Stimulated activated CD4-positive, alpha-beta T cell treated with anti-CD3 and anti-CD28 coated beads, Interleukin-12 subunit alpha, Interleukin-12 subunit beta, amount 100 ng/mL, for 4 hours (primary cell): ENCODE data around the gene LDLRAD4.

Source experiments
- DNase-seq: peaks from one replicate; pipeline ENCODE4 v3.0.0-alpha.2; 2020

LDLRAD4 gene

DNA sequence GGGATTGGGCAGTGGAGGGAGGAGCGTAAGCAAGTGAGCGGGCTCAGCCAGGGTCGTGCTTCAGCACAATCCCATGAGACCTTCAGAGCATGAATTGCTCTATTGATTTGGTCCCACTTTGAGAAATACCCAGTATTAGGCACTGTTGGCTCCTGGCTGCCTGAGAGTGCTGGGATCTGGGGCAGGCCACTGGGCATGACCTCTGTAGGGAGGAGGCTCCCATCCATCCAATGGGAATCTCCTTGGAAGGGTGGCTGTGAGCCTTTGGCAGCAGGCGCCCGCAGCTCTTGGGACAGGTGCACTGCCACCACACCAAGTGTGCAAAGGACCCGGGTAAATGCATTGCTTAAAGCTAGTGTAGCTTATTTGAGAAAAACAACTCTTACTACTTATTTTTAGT lies 137.5 kb downstream of the LDLRAD4 start:
- DNase-seq = no peak

DNA sequence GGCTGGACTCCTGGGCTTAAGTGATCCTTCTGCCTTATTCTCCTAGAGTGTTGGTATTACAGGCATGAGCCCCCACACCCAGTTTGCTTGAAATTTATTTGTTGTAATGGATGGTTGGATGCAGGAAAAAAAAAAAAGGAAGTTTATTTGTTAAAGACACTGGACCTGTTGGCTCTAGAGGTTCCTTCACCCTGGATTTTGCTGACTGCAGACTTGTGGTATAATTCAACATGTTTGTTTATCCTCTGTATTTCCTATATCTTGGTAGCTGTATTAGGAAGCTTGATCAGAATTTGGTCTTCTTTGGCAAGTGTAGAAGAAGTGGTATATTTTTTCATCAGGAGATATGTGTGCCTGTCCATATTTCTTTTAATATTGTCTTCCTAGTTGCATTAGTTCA lies 138.7 kb downstream of the LDLRAD4 start:
- no peak for DNase-seq

- DNase-seq = no peak
Measured at GRCh38 chr18:13359210-13359609, 140.7 kb downstream of the LDLRAD4 start.

DNA sequence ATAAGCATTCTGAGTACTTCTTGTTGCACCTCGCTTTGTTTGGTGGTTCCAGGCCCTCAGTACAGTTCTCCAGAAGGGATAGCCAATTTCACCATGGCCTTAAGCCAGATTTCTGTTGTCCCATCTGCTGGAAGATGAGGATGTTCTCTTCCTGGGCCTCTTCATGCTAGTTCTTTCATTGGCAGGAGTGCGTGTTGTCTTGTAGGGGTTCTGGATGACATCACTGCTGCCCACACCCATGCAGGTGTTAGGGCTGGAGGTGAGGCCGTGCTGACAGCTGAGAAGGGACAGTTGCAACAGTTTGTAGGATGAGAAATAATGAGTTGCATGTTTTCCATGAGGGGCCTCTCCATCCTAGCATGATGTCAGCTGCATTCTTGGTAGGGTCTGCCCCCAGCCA lies 142.9 kb downstream of the LDLRAD4 start:
- DNase-seq = no peak

DNA sequence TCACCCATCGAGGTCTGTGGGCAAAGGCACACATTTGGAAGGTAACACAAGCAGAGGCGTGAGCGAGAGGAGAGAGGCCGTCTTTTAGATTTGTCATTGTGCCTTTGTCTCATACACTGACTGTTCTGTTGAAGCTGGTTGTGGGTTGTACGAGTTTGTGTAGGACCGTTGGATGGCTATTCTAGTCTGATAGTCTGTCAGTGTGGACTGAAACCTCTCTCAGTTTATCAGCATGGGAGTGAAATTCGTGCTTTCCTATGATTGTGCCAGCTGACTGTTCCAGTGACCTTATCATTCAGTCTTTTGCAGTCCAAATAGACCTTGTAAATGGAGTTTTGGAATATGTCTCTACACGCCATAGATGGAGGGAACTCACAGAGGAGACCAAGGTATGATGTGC lies 143.5 kb downstream of the LDLRAD4 start:
- no peak for DNase-seq

DNA sequence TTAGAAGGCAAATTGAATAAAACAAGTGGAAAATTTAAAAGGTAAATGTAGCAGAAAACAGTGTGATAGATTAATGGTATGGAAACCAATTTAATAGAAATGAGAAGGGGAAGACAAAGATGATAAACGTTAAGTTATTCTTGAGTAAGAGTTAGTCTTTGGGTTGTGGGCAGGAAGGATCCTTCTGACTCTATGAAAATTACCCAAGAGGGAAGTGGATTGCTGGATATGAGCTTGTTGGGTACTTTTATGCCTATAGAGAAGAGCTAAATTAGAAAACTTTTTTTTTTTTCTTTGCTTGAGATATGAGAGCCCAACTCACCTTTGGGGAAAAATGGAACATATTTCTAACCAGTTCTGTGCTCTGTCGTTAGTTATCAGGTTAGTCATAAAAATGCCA lies 144.0 kb downstream of the LDLRAD4 start:
- DNase-seq = no peak

DNA sequence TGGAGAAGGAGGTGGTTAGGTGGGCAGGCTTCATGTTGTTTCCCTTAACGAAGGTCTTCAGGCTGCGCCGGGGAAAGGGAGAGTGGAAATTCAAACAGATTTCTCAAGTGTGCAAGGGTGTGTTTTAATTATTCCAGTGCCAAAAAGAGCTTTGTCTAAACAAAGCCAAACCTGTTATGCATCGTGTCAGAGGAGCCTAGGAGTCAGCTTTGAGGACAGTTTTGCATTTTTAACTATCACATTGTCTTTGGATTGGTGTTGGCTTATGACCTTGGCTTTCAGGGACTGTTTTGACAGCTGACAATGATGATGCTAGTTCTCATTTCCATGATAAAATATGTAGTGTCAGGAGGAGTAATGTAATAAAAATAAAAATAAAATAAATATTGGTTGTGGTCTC lies 144.8 kb downstream of the LDLRAD4 start:
- no peak for DNase-seq

- DNase-seq = no peak
Measured at GRCh38 chr18:13364721-13365205, 146.2 kb downstream of the LDLRAD4 start.

DNA sequence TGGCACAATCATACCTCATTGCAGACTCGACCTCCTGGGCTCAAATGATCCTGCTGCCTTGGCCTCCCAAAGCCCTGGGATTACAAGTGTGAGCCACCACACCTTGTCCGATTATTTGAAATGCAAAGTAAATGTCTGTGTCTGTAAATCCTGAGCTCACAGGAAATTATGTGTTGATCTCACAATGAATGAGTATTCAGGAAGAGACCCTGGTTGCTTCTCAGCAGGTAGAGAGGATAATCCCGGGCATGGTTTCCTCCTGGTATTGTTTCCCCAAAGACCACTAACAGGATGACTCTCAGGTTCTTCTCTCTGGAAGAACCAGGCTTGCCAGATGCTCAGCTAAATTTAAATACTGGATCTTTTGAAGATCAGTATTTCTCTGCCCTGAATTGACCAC lies 147.6 kb downstream of the LDLRAD4 start:
- no peak for DNase-seq

DNA sequence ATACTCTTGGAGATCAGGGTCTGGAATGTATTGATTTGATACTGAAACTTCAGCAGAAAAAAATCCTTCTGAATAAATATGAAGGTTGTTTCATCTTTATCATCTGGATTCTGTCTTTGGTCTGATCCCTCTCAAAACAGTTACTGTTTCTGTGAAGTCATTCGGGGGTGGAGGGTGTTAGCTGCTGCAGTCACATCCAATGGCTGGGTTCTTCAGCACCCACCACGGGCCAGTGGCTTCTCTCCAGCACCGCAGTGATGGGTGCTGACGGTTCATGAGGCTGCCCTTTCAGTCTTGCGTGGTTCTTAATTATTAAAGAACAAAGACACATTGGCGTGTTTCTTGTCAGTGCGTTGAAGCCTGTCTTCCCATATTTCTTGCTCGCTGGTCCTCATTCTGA lies 148.0 kb downstream of the LDLRAD4 start:
- DNase-seq = no peak

DNA sequence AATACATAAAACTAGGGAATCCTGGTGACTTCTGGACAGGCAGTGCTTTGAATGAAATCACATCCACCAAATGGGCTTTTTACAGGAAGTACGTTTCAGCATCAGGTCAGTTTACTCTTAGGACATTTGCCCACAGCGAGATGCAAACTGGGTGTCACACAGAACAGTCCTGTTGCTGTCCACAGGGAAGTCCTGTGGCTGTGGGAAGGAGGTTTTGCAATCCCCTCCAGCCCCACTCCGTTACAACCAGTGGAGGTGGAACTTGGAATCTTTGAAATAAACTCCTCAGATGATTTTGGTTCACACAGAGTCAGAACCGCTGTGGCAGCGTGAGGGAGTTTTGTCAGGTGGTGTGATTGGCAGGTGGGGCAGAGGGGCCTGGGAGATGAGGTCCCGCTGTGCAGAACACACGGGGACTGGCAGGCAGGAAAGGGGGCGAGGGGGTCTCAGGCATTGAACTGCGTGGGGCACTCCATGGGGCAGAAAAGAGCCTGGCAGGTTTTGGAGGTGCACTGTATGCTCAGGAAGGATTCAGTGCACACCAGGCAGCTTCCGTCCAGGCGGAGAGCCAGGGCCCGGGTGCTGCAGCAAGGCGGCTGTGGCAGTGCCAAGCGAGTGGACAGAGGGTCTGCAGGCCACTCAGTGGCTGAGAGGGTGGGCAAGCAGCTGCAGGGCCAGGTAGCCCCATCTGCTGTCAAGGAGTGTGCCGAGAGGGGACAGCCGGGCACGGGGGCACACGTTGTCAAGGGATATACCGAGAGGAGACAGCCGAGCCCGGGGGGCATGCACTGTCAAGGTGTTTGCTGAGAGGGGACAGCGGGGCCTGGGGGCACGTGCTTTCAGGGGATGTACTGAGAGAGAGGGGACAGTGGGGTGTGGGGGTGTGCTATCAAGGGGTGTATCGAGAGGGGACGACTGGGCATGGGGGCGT lies 148.7 kb downstream of the LDLRAD4 start:
- no peak for DNase-seq

GRCh38 chr18:13368080-13368813 lies 149.7 kb downstream of the LDLRAD4 start:
- no peak for DNase-seq

GRCh38 chr18:13369353-13369752 lies 150.8 kb downstream of the LDLRAD4 start:
- DNase-seq = no peak

- DNase-seq = no peak
Measured at GRCh38 chr18:13369756-13370510, 151.4 kb downstream of the LDLRAD4 start.

DNA sequence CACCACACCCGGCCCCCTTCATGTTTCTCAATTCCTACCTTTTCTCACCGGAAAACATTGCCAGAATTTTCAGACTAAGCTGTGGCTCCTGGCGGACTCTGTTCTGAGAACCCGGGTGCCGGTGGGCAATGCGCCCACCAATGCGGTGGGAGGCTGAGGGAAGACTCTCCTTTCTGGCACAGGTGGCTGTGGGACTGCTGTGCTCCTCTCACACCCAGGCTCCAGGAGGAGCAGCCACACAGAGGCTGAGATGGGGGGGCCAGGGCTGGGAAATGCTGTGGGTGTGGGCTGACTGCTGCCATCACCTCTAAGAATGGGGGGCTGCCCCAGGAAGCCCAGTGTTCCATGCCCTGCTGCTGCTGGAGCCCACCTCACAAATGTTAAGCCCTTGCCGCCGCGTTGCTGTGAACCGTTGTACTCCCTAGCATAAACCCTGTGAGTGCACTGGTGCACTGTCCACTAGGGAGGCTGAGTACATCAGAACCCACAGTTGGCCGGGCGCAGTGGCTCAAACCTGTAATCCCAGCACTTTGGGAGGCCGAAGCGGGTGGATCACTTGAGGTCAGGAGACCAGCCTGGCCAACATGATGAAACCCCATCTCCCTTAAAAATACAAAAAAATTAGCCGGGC lies 152.6 kb downstream of the LDLRAD4 start:
- DNase-seq = no peak

GRCh38 chr18:13371689-13372418 lies 153.3 kb downstream of the LDLRAD4 start:
- DNase-seq = no peak

GRCh38 chr18:13372531-13372951 lies 154.0 kb downstream of the LDLRAD4 start:
- no peak for DNase-seq

GRCh38 chr18:13374096-13374467 lies 155.5 kb downstream of the LDLRAD4 start:
- no peak for DNase-seq

DNA sequence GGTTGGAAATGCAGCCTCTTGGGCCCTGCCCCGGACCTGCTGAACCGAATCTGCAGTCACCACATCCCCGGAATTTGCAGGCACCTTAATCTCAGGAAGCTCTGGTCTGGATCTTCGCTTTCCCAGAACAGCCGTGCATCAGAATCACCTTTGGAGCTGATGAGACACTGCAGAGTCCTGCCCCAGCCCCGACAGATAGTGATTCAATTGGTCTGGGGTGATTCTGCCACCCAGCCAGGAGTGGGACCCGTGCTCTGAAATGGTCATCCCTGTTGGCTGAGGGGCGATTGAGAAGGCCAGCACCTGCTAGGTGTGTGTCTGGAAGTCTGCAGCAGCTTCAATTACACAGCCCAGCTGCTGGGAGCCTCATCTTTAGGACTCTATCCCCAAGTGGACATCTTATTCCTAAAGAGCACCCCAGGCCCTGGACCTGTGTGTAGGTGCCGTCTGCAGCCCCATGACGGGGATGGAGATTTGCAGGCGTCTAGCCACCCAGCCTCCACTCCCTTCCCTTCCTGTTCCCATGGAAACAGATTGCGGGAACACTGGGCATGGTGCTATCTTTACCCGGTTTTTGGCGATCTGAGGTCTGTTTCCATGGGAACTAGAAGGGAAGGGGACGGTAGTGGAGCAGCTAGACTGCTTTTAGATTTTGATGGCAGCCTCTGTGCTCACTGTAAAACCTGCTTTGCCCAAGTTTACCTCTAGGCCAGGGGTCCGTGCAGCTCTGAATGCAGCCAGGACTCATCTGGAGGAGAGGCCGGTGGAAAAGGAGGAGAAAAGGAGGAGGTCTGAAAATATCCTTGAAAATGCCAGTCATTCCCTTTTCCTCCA lies 156.1 kb downstream of the LDLRAD4 start:
- no peak for DNase-seq

GRCh38 chr18:13375302-13376255 lies 157.0 kb downstream of the LDLRAD4 start:
- DNase-seq = peak; percentile 64
